Neural progenitor cell (in vitro differentiated cells): Measurements from ENCODE around the gene E2F6.

Source experiments
- CTCF ChIP-seq: fragments of 200-600 bp; sonication (generic); IDR thresholded peaks from 2 replicates; pipeline ENCODE4 v1.5.1; 2017; ENCODE audit warnings: antibody characterized with exemption, mild to moderate bottlenecking
- EZH2 ChIP-seq: fragments of 200-600 bp; sonication (generic); IDR thresholded peaks from 2 replicates; pipeline ENCODE4 v1.6.1; 2017; ENCODE audit warnings: antibody characterized with exemption, mild to moderate bottlenecking, moderate library complexity
- EZH2phosphoT487 ChIP-seq: fragments of 200-600 bp; sonication (generic); IDR thresholded peaks from 2 replicates; pipeline ENCODE4 v1.6.1; 2017; ENCODE audit warnings: antibody characterized with exemption

DNA sequence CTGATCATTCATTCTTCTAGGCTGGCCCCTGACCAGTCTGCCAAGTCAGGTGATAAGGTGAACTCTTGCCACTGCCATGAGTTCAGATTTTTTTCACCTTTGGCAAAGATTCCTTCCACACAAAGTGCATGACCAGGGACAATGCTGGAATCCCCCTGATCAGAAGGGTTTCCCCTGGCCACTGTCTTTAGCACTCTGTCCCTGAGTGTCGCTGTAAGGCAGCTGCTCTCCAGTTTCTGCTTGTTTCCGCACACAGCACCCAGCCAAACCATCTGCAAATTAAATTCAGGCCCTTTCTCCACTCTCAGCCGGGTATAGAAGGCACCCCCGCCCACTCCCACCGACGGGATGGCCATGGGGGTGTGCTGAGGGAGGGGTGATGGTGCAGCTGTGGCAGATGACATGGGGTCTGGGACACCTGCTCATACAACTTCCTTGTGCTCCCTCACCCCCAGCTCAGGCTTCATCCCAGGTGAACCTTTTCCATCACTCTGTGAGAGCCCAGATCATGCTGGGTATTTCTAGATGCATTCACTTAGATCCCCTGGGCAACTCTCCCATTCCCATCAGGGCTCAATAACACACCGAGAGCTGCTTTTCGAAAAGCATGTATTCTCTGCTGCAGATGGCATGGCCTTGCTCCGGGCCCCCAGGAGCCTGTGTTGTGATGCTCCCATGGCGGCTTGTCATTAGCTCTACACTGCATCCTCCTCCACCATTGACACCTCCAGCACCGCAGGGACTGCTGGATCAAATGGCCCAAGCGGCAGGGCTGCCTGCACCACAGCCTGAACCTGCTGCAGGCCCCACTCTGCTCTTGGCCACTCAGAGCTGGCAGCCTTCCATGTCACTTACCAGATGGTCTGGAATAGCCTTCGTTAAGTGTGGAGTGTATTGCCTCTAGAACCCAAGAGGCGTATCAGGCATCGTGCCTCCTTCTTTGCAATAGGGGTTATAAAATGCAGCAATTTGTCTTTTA, 69.2 kb downstream of the E2F6 start:
- TF ChIP-seq CTCF (no peak), EZH2 (no peak), EZH2phosphoT487 (no peak)
